Right hindlimb (tissue), 1 donor: ENCODE results near the gene THSD1.
"Not testable (repeated sequence)": the region's sequence is repeated elsewhere in the genome, so short reads cannot be mapped to it uniquely, and the experiment has no call there.

ENCODE experiments used
- DNase-seq: peaks from one replicate; pipeline ENCODE4 v3.0.0-alpha.2; 2018

THSD1 gene

DNA sequence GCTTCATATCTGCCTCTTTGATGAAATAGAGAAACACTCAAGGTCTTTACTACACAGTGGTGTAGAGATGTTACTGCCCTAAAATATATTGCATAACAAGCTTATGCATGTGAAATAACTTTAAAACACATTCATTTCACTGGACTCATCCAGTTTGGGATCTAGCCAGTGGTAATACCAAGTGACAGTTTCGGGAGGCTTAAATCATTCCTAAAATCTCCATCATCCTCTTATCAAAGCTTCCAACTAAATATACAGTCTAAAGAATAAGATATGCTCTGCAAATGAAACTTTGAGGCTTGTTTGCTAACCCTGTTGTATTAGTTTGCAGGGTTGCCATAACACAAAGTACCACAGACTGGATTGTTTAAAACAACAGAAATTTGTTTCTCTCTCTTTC is 52.8 kb downstream of the THSD1 start:
- DNase-seq, result no peak

DNA sequence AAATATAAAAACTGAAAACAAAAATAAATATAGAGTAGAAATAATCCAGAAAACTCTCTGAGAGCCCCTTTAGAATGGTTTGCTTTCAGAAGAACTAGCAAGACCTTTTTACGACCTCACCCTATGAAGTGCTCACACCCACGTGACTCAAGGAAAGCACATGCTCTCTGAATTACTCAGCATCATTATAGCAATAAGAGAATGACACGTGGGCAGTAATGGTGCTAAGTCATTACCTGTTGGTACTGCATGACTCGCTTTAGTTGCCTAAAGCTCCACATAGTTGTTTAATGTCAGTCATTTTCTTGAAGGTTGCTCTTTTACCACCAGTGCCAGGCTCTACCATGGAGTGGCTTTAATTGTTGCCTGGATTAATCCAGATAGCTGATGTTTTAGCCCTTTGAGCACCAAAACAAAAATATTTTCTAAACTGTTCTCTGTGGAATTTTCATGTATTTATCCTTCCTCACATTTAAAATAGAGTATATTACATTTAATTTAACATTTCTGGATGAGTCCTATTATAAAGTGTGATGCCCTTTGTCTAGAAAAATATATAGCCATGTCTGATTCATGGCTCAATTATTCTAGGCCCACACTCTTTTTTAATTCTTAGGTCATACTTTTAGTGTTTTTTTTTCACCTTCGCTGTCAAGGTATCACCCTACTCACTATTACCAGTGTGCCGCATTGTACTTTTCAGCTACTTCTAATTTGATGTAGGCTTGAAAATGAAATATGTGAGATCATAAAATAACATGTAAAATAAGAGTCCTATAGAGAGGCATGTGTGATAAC is 56.8 kb downstream of the THSD1 start:
- no peak for DNase-seq

- peak; percentile 46 for DNase-seq
These were observed 57.9 kb downstream of the THSD1 start for GRCh38 chr13:52348071-52348470.

DNA sequence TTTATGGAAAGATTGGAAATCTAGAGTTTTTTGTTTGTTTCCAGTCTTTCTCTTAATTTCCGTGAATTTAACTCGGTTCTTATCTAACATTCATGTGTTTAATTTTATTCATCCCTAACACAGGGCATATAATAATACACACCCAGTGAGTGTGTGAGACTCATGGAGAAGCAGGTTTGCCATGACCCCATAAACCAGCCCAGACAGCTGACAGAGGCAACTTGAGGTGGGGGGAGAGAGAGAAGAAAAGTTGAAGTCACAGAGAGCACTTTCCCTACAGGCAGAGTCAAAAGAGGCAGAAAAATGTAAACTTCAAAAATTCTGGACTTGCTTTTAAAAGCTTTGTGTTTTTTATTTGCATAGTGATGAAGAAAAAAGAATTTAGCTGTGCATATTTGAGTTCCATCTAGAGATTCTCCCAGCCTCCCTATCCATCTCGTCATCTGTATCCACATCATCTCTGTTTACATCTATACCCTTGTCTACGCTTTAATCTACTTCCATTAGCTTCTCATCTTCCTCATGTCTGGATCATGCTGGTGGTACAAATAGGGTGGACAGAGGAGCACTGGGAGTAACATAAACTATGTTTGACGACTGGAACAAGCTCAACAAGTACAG is 60.2 kb downstream of the THSD1 start:
- DNase-seq, result no peak

DNA sequence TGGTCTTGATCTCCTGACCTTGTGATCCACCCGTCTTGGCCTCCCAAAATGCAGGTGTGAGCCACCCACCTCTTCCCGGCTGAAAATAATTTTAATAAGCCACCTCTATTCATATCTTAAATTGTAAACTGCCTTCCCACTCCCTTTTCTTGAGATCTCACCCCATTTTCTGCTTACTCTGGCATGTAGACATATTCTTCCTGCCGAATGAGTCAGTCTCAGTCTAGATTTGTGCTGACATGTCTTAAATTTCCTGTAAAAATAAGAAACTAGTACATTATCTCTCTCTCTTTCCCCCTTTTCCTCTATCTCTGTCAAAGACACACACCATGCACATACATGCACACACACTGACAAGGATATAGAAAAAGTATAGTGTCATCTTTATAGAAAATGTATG is 60.9 kb downstream of the THSD1 start:
- DNase-seq, result no peak

DNA sequence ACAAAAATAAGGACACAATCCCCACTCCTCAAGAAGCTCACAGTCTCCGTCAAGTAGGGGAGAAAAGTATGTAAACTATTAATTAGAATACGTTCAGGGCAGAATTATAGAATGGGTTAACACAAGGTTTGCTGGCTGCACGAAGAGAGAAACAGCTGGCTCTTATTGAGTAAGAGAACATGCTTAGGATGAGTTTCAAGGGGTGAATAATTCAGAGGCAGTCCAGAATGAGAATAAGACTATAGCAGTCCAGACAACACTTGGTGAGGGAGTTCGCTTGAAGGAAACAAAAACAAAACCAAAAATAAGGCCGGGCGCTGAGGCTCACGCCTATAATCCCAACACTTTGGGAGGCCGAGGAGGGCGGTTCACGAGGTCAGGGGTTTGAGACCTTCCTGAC is 61.9 kb downstream of the THSD1 start:
- DNase-seq, result no peak

DNA sequence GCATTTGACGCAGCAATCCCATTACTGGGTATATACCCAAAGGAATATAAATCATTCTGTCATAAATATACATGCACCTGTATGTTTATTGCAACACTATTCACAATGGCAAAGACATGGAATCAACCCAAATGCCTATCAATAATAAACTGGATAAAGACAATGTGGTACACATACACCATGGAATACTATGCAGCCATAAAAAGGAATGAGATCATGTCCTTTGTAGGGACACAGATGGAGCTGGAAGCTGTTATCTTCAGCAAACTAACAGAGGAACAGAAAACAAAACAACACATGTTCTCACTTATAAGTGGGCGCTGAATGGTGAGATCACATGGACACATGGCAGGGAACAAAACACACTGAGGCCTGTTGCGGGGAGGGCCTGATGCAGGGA is 63.8 kb downstream of the THSD1 start:
- not testable (repeated sequence) for DNase-seq

- DNase-seq, result not testable (repeated sequence)
These were observed 68.0 kb downstream of the THSD1 start for GRCh38 chr13:52337828-52338455.

DNA sequence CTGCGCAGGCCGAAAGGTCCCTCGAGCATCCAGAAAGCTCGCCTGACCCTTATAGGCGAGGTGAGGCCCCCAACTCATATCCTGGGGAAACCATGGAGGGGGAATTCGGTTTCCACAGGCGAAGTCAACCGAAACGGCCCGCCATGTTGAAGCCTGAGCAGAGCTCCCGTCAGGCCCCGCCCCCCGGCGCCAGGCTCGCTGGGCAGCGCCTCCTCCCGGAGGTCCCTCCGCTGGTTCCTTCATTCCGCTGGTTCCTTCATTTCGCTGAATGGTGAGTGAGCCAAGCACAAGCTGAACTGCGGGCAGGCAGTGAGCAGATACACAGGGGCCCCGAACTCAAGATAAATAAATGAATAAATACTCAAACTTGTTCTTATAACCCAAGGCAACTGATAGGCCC is 71.9 kb downstream of the THSD1 start:
- DNase-seq, result not testable (repeated sequence)

GRCh38 chr13:52331844-52332243 is 74.1 kb downstream of the THSD1 start:
- not testable (repeated sequence) for DNase-seq
